ENCODE measurements around the gene FLCN. TPM values are rescaled to one million over a fixed set of nuclear protein-coding genes. Genes with fewer than 3 reads are reported as not detected.

The FLCN gene
- total RNA-seq, 4 donors from 2014 or later = 31.7 to 62.0 (median 39.2) TPM

GRCh38 chr17:17204635-17205231, 32.2 kb downstream of the FLCN start:
- Histone ChIP-seq H3K9me3 (no peaks in the 10 kb centered on the region), H3K4me3 (peak overlapping the region; percentile 64 to 83 (median 66)), H3K27me3 (no peaks in the 10 kb centered on the region), H3K4me1 (peaks cover 12 to 25% of the 10 kb centered on the region in 2 donors), H3K27ac (peak overlapping the region; percentile 92 to 97 (median 96)), H3K36me3 (no peaks in the 10 kb centered on the region)
- intact Hi-C loops (cut with DNase I; ENCODE audit: low total_unique reads) = no loop called here
- in situ Hi-C loops (cut with MboI; ENCODE audit: low sequenced_read_pairs in 4 of 4) = no loop called here
- TF ChIP-seq, protein P1, sequence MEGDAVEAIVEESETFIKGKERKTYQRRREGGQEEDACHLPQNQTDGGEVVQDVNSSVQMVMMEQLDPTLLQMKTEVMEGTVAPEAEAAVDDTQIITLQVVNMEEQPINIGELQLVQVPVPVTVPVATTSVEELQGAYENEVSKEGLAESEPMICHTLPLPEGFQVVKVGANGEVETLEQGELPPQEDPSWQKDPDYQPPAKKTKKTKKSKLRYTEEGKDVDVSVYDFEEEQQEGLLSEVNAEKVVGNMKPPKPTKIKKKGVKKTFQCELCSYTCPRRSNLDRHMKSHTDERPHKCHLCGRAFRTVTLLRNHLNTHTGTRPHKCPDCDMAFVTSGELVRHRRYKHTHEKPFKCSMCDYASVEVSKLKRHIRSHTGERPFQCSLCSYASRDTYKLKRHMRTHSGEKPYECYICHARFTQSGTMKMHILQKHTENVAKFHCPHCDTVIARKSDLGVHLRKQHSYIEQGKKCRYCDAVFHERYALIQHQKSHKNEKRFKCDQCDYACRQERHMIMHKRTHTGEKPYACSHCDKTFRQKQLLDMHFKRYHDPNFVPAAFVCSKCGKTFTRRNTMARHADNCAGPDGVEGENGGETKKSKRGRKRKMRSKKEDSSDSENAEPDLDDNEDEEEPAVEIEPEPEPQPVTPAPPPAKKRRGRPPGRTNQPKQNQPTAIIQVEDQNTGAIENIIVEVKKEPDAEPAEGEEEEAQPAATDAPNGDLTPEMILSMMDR (IDR thresholded peaks at IDR 0.05 in 4 of 5, conservative IDR thresholded peaks at IDR 0.05 in 1 of 5) = no peak
- no peak for TF ChIP-seq POLR2A (IDR thresholded peaks at IDR 0.05)
- no peak for DNase-seq
- no peak for ATAC-seq

GRCh38 chr17:17204041-17204591, 32.9 kb downstream of the FLCN start:
- Histone ChIP-seq H3K4me3 (no peak overlapping the region), H3K36me3 (no peaks in the 10 kb centered on the region), H3K4me1 (peaks cover 12 to 25% of the 10 kb centered on the region in 2 donors), H3K27ac (peak overlapping the region in 3 of 4 donors; percentile 3 to 23 (median 23)), H3K9me3 (no peaks in the 10 kb centered on the region), H3K27me3 (no peaks in the 10 kb centered on the region)
- DNase-seq (no peak), ATAC-seq (no peak)
- in situ Hi-C loops (cut with MboI; ENCODE audit: low sequenced_read_pairs in 4 of 4) = no loop called here
- intact Hi-C loops (cut with DNase I; ENCODE audit: low total_unique reads) = no loop called here
- no peak for TF ChIP-seq POLR2A (IDR thresholded peaks at IDR 0.05)
- TF ChIP-seq, protein P1 (IDR thresholded peaks at IDR 0.05 in 4 of 5, conservative IDR thresholded peaks at IDR 0.05 in 1 of 5) = no peak

GRCh38 chr17:17203173-17203730, 33.7 kb downstream of the FLCN start:
- in situ Hi-C loops (cut with MboI; ENCODE audit: low sequenced_read_pairs in 4 of 4) = no loop called here
- Histone ChIP-seq H3K4me1 (peaks cover 12 to 25% of the 10 kb centered on the region in 2 donors), H3K36me3 (no peaks in the 10 kb centered on the region), H3K27ac (no peak overlapping the region), H3K9me3 (no peaks in the 10 kb centered on the region), H3K27me3 (no peaks in the 10 kb centered on the region), H3K4me3 (no peak overlapping the region)
- intact Hi-C loops (cut with DNase I; ENCODE audit: low total_unique reads) = no loop called here
- ATAC-seq = no peak
- no peak for TF ChIP-seq POLR2A (IDR thresholded peaks at IDR 0.05)
- DNase-seq = no peak

GRCh38 chr17:17201907-17202306, 35.1 kb downstream of the FLCN start:
- DNase-seq (no peak), ATAC-seq (no peak)
- intact Hi-C loops (cut with DNase I; ENCODE audit: low total_unique reads) = no loop called here
- in situ Hi-C loops (cut with MboI; ENCODE audit: low sequenced_read_pairs in 4 of 4) = no loop called here
- H3K27me3 ChIP-seq = no peaks in the 10 kb centered on the region
- no peaks in the 10 kb centered on the region for H3K9me3 ChIP-seq
- H3K27ac ChIP-seq = no peak overlapping the region
- TF ChIP-seq POLR2A (IDR thresholded peaks at IDR 0.05) = no peak
- TF ChIP-seq, protein P1 (IDR thresholded peaks at IDR 0.05 in 4 of 5, conservative IDR thresholded peaks at IDR 0.05 in 1 of 5) = no peak
- H3K36me3 ChIP-seq = no peaks in the 10 kb centered on the region
- H3K4me1 ChIP-seq = peaks cover 12 to 25% of the 10 kb centered on the region in 2 donors
- H3K4me3 ChIP-seq = no peak overlapping the region

- intact Hi-C loops (cut with DNase I; ENCODE audit: low total_unique reads) (no loop called here), in situ Hi-C loops (cut with MboI; ENCODE audit: low sequenced_read_pairs in 4 of 4) (no loop called here)
- no peak overlapping the region for H3K27ac ChIP-seq
Observed at GRCh38 chr17:17201271-17201670, 35.7 kb downstream of the FLCN start.

More at GRCh38 chr17:17201271-17201670, 35.7 kb downstream of the FLCN start:
- Histone ChIP-seq H3K9me3 (no peaks in the 10 kb centered on the region), H3K4me1 (peaks cover 12 to 23% of the 10 kb centered on the region in 2 donors), H3K36me3 (no peaks in the 10 kb centered on the region), H3K4me3 (no peak overlapping the region), H3K27me3 (no peaks in the 10 kb centered on the region)
- ATAC-seq (no peak), DNase-seq (no peak)
- TF ChIP-seq POLR2A (IDR thresholded peaks at IDR 0.05) = no peak
- TF ChIP-seq, protein P1 (IDR thresholded peaks at IDR 0.05 in 4 of 5, conservative IDR thresholded peaks at IDR 0.05 in 1 of 5) = no peak
